Measurements from ENCODE around the gene LRRC25. TPM values are rescaled to one million over a fixed set of nuclear protein-coding genes. Genes with fewer than 3 reads are reported as not detected.

The LRRC25 gene
- total and polyA plus RNA-seq, 2 donors (not counting 3 experiments of a cell fraction or from before 2014, with no cell fraction given) = not detected

GRCh38 chr19:18444513-18444912, 47.1 kb upstream of the LRRC25 start:
- intact Hi-C loops (cut with micrococcal nuclease) (no loop called here), dilution Hi-C loops (cut with MboI; ENCODE audit: extremely low pct_ligation_motif_present, low sequenced_read_pairs) (no loop called here)
- Histone ChIP-seq H3K9me3 (replicated peaks; ENCODE audit: control insufficient read depth, insufficient read depth, low read length) (no peaks in the 10 kb centered on the region), H3K4me2 (ENCODE audit: insufficient read depth, low read length) (no peak overlapping the region), H3K27ac (ENCODE audit: insufficient read depth, low read depth, low read length) (no peak overlapping the region), H3K9me1 (replicated peaks; ENCODE audit: control insufficient read depth, extremely low read depth, insufficient read depth, low read length) (no peaks in the 10 kb centered on the region), H3K79me2 (ENCODE audit: control insufficient read depth, insufficient read depth, low read length) (no peaks in the 10 kb centered on the region), H3K27me3 (ENCODE audit: control insufficient read depth in 2 of 2, insufficient read depth in 2 of 2, low read length in 2 of 2) (no peaks in the 10 kb centered on the region), H4K20me1 (replicated peaks; ENCODE audit: control insufficient read depth, extremely low read depth, insufficient read depth, low read length) (no peaks in the 10 kb centered on the region), H2AFZ (ENCODE audit: low read depth, low read length) (no peak overlapping the region), H3K36me3 (ENCODE audit: control insufficient read depth in 2 of 2, extremely low read depth in 1 of 2, insufficient read depth in 2 of 2, low read length in 2 of 2) (peaks cover 3 to 45% of the 10 kb centered on the region in 2 experiments), H3K4me1 (ENCODE audit: control insufficient read depth, extremely low read depth, insufficient read depth, low read length) (no peaks in the 10 kb centered on the region), H3K4me3 (replicated peaks in 1 of 3; ENCODE audit: insufficient read depth in 1 of 3, low read depth in 1 of 3, low read length in 3 of 3) (no peak overlapping the region), H3K9ac (replicated peaks; ENCODE audit: extremely low read depth, insufficient read depth, low read length) (no peak overlapping the region)
- CTCF ChIA-PET = interaction anchor here (0.9 kb wide), 1 partner anchor 17 kb away, joined by 3 read pairs; no protein-coding TSS in a partner anchor
- POLR2A ChIA-PET = no interaction called here
- DNase-seq (ENCODE audit: low read depth, low spot score) (no peak), FAIRE-seq (no peak)
- no TSS peak for BruUV-seq (replicated peaks)
- no peak for TF ChIP-seq MYC (IDR thresholded peaks at IDR 0.05; ENCODE audit: low read depth, low read length)
- no peak for TF ChIP-seq CTCF (IDR thresholded peaks at IDR 0.05; ENCODE audit: extremely low read depth in 1 of 2, insufficient read depth in 1 of 2, low read depth in 1 of 2, low read length in 2 of 2)

- dilution Hi-C loops (cut with MboI; ENCODE audit: extremely low pct_ligation_motif_present, low sequenced_read_pairs) = no loop called here
- ChIA-PET CTCF (interaction anchor here (0.9 kb wide), 1 partner anchor 18 kb away, joined by 3 read pairs; no protein-coding TSS in a partner anchor), POLR2A (no interaction called here)
- intact Hi-C loops (cut with micrococcal nuclease) = no loop called here
- no peak for TF ChIP-seq JUN (IDR thresholded peaks at IDR 0.05; ENCODE audit: borderline replicate concordance, insufficient read depth, insufficient read length, low read depth)
- no peak for TF ChIP-seq GATA2 (IDR thresholded peaks at IDR 0.05; ENCODE audit: insufficient read depth, insufficient read length, low read depth, low read length)
- no peak for TF ChIP-seq MYC (IDR thresholded peaks at IDR 0.05; ENCODE audit: low read depth, low read length)
- TF ChIP-seq EZH2 (IDR thresholded peaks at IDR 0.05; ENCODE audit: borderline replicate concordance, low read depth, low read length, severe bottlenecking) = no peak
- TF ChIP-seq POLR2AphosphoS5 (IDR thresholded peaks at IDR 0.05; ENCODE audit: insufficient read depth, low read depth, low read length) = no peak
- no peak for TF ChIP-seq FOS (IDR thresholded peaks at IDR 0.05; ENCODE audit: borderline replicate concordance, insufficient read depth, low read length)
- no peak for TF ChIP-seq CTCF (IDR thresholded peaks at IDR 0.05; ENCODE audit: extremely low read depth in 1 of 2, insufficient read depth in 1 of 2, low read depth in 1 of 2, low read length in 2 of 2)
- no peak for TF ChIP-seq POLR2A (IDR thresholded peaks at IDR 0.05; ENCODE audit: low read depth, low read length)
- TF ChIP-seq MAX (IDR thresholded peaks at IDR 0.05; ENCODE audit: insufficient read depth, insufficient read length) = no peak
- Histone ChIP-seq H4K20me1 (replicated peaks; ENCODE audit: control insufficient read depth, extremely low read depth, insufficient read depth, low read length) (no peaks in the 10 kb centered on the region), H3K27ac (ENCODE audit: insufficient read depth, low read depth, low read length) (no peak overlapping the region), H3K4me3 (replicated peaks in 1 of 3; ENCODE audit: insufficient read depth in 1 of 3, low read depth in 1 of 3, low read length in 3 of 3) (no peak overlapping the region), H3K36me3 (ENCODE audit: control insufficient read depth in 2 of 2, extremely low read depth in 1 of 2, insufficient read depth in 2 of 2, low read length in 2 of 2) (peaks cover under 1 to 39% of the 10 kb centered on the region in 2 experiments), H3K9me3 (replicated peaks; ENCODE audit: control insufficient read depth, insufficient read depth, low read length) (no peaks in the 10 kb centered on the region), H3K9ac (replicated peaks; ENCODE audit: extremely low read depth, insufficient read depth, low read length) (no peak overlapping the region), H2AFZ (ENCODE audit: low read depth, low read length) (no peak overlapping the region), H3K4me2 (ENCODE audit: insufficient read depth, low read length) (no peak overlapping the region), H3K79me2 (ENCODE audit: control insufficient read depth, insufficient read depth, low read length) (no peaks in the 10 kb centered on the region), H3K27me3 (ENCODE audit: control insufficient read depth in 2 of 2, insufficient read depth in 2 of 2, low read length in 2 of 2) (no peaks in the 10 kb centered on the region), H3K4me1 (ENCODE audit: control insufficient read depth, extremely low read depth, insufficient read depth, low read length) (no peaks in the 10 kb centered on the region), H3K9me1 (replicated peaks; ENCODE audit: control insufficient read depth, extremely low read depth, insufficient read depth, low read length) (no peaks in the 10 kb centered on the region)
- FAIRE-seq (no peak), DNase-seq (ENCODE audit: low read depth, low spot score) (no peak)
- no TSS peak for BruUV-seq (replicated peaks)
These were observed 46.4 kb upstream of the LRRC25 start for GRCh38 chr19:18443831-18444230.

Data from endothelial cell of umbilical vein (primary cell).